ENCODE measurements around the gene TUBGCP3. TPM values are rescaled to one million over a fixed set of nuclear protein-coding genes. Genes with fewer than 3 reads are reported as not detected.

The TUBGCP3 gene
- total RNA-seq, 4 donors from 2014 or later: 19.7 to 62.3 (median 38.8) TPM

- no peaks in the 10 kb centered on the region for H3K27me3 ChIP-seq
- no peak for TF ChIP-seq CTCF (IDR thresholded peaks at IDR 0.05)
- TF ChIP-seq POLR2A (IDR thresholded peaks at IDR 0.05): no peak
- H3K9me3 ChIP-seq: no peaks in the 10 kb centered on the region
- H3K4me3 ChIP-seq: no peak overlapping the region
- DNase-seq: no peak
- no peaks in the 10 kb centered on the region for H3K4me1 ChIP-seq
- H3K36me3 ChIP-seq: no peaks in the 10 kb centered on the region
- intact Hi-C loops (cut with DNase I; ENCODE audit: low total_unique reads): no loop called here
- no peak overlapping the region for H3K27ac ChIP-seq
Measured at GRCh38 chr13:112454648-112455334, 133.2 kb downstream of the TUBGCP3 start.

- Histone ChIP-seq H3K27me3 (no peaks in the 10 kb centered on the region), H3K9me3 (no peaks in the 10 kb centered on the region), H3K4me3 (no peak overlapping the region), H3K27ac (no peak overlapping the region), H3K4me1 (no peaks in the 10 kb centered on the region), H3K36me3 (no peaks in the 10 kb centered on the region)
- DNase-seq: no peak
- intact Hi-C loops (cut with DNase I; ENCODE audit: low total_unique reads): no loop called here
- TF ChIP-seq POLR2A (IDR thresholded peaks at IDR 0.05): no peak
- no peak for TF ChIP-seq CTCF (IDR thresholded peaks at IDR 0.05)
Measured at GRCh38 chr13:112453874-112454647, 133.9 kb downstream of the TUBGCP3 start.

- no peak for DNase-seq
- Histone ChIP-seq H3K27ac (no peak overlapping the region), H3K9me3 (no peaks in the 10 kb centered on the region), H3K27me3 (no peaks in the 10 kb centered on the region), H3K36me3 (no peaks in the 10 kb centered on the region), H3K4me3 (no peak overlapping the region), H3K4me1 (no peaks in the 10 kb centered on the region)
- TF ChIP-seq CTCF (IDR thresholded peaks at IDR 0.05) (no peak), POLR2A (IDR thresholded peaks at IDR 0.05) (no peak)
- intact Hi-C loops (cut with DNase I; ENCODE audit: low total_unique reads): no loop called here
Measured at GRCh38 chr13:112453207-112453829, 134.6 kb downstream of the TUBGCP3 start.

GRCh38 chr13:112452380-112453206 is 135.4 kb downstream of the TUBGCP3 start:
- Histone ChIP-seq H3K4me1 (no peaks in the 10 kb centered on the region), H3K4me3 (no peak overlapping the region), H3K9me3 (no peaks in the 10 kb centered on the region), H3K27me3 (no peaks in the 10 kb centered on the region), H3K27ac (no peak overlapping the region), H3K36me3 (no peaks in the 10 kb centered on the region)
- intact Hi-C loops (cut with DNase I; ENCODE audit: low total_unique reads): no loop called here
- TF ChIP-seq CTCF (IDR thresholded peaks at IDR 0.05): no peak
- TF ChIP-seq POLR2A (IDR thresholded peaks at IDR 0.05): no peak
- no peak for DNase-seq

Measured in uterus (tissue), 4 donors.